ENCODE results near the gene SFTPD. TPM values are rescaled to one million over a fixed set of nuclear protein-coding genes. Genes with fewer than 3 reads are reported as not detected.

The SFTPD gene
- not detected for total RNA-seq

DNA sequence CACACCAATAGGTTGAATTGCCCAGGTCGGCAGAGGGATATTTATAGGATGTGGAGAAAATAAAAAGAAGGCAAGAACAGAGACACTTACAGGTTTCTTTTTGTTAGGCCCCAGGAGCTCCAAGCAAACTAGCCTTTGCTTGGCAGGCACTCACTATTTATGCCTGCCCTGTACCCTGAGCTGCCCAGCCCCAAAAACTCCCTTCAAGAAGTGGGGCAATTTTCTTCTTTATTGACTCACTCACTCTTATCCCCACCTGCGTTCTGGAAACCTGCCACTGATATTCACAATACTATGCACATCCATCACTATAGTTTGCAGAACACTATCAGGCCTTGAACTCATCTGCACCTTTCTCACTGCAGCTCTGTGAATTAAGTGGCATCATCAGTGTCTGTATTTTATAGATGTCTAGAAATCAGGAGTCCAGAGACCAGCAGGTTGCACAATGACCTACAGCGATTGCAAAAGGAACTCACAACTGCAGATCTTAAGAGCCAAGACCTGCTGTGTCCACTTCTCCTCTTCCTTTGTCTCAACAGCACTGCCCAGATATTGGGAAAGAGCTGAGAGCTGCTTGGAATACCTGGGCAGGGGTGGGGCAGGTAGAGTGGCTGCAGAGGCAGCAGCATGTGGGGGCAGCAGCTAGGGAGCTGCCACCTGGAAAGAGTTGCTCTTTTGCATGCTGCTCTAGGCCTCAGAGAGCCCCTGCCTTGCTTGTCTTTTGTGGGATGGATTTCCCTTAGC lies at the start of gene SFTPD:
Gene SFTPD (minus strand): TSS at position 130 of the 747 bp plus-strand sequence. CDS start 2,446 bp downstream, outside the sequence.

Other genes with a start within 250 kb of the SFTPD start
- gene NUTM2B, start 245.9 kb downstream of the SFTPD start, total RNA-seq, result 1 to 10 TPM in 1 of 2 donors, under 1 TPM in 1; 0.33 to 1.0 TPM
- gene NUTM2E, start 122.4 kb downstream of the SFTPD start, total RNA-seq, result not detected
- 1 to 10 TPM; 8.7 to 9.6 TPM for gene TMEM254, start 129.6 kb upstream of the SFTPD start, total RNA-seq
- 1 to 10 TPM in 1 of 2 donors, under 1 TPM in 1; 0.67 to 1.4 TPM for gene PLAC9, start 183.6 kb upstream of the SFTPD start, total RNA-seq